HepG2 (cell line): ENCODE results near the gene L3MBTL3.

ENCODE experiments used
- CBX2 ChIP-seq, 2 experiments: fragments of 200-600 bp in 1 of 2; sonication (generic); formaldehyde crosslinking in 1 of 2; IDR thresholded peaks; 2 replicates each; pipeline versions ENCODE4 v1.7.0 to v1.8.1; 2018 to 2022; ENCODE audit warnings: low read depth in 2 of 2, low read length in 1 of 2, mild to moderate bottlenecking in 1 of 2, missing genetic modification reagents in 1 of 2
- CREM ChIP-seq, 2 experiments: sonication (generic) in 1 of 2; formaldehyde crosslinking in 1 of 2; IDR thresholded peaks; 2 replicates each; pipeline versions ENCODE4 v1.4.0 to v1.6.1; 2016 to 2020; ENCODE audit warnings: antibody characterized with exemption in 1 of 2, mild to moderate bottlenecking in 1 of 2, missing genetic modification reagents in 1 of 2
- JUN ChIP-seq: sonication (generic); formaldehyde crosslinking; IDR thresholded peaks from 2 replicates; pipeline ENCODE4 v1.4.0; 2020; ENCODE audit warnings: mild to moderate bottlenecking, missing genetic modification reagents
- MNT ChIP-seq: fragments of 450-650 bp; IDR thresholded peaks from 2 replicates; pipeline ENCODE4 v1.6.1; 2016
- POLR2G ChIP-seq: fragments of 200-400 bp; formaldehyde crosslinking; IDR thresholded peaks from 2 replicates; pipeline ENCODE4 v1.6.1; 2018; ENCODE audit warnings: mild to moderate bottlenecking, low read depth, low read length, moderate library complexity
- ZBTB1 ChIP-seq: sonication (generic); formaldehyde crosslinking; IDR thresholded peaks from 2 replicates; pipeline ENCODE4 v1.4.0; 2020; ENCODE audit warnings: missing genetic modification reagents, borderline replicate concordance
- ZNF253 ChIP-seq: sonication (generic); formaldehyde crosslinking; IDR thresholded peaks from 2 replicates; pipeline ENCODE4 v1.8.0; 2022; ENCODE audit warnings: mild to moderate bottlenecking, missing genetic modification reagents, borderline replicate concordance
- ZNF430 ChIP-seq: sonication (generic); formaldehyde crosslinking; IDR thresholded peaks from 2 replicates; pipeline ENCODE4 v1.9.0; 2021; ENCODE audit warnings: mild to moderate bottlenecking, missing genetic modification reagents
- ZNF790 ChIP-seq: sonication (generic); formaldehyde crosslinking; IDR thresholded peaks from 2 replicates; pipeline ENCODE4 v1.8.0; 2022; ENCODE audit warnings: missing genetic modification reagents, mild to moderate bottlenecking, borderline replicate concordance
- TF ChIP-seq, protein P1 (sequence below): sonication (generic); formaldehyde crosslinking; IDR thresholded peaks from 2 replicates; pipeline ENCODE4 v1.5.0; 2020; ENCODE audit warnings: mild to moderate bottlenecking, missing genetic modification reagents, moderate library complexity

DNA sequence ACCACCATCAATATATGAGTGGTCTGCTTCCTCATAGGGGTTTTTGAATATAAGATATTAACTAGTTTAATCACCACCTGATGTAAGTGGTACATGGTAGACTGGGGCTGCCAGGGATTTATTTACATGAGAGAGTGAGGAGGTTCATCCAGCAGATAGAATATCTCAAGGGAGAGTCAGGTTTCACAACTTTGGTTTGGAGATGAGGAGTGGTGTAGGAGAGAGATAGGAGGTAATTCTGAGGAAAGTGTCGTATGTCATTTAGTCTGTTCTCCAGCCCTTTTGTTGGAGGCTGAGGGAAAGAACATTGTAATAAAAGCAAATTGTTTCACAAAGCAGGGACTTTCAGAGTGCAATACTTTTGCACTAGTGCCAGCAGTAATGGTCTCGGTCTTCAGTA is 16.8 kb downstream of the L3MBTL3 start:
- TF ChIP-seq, protein P1, sequence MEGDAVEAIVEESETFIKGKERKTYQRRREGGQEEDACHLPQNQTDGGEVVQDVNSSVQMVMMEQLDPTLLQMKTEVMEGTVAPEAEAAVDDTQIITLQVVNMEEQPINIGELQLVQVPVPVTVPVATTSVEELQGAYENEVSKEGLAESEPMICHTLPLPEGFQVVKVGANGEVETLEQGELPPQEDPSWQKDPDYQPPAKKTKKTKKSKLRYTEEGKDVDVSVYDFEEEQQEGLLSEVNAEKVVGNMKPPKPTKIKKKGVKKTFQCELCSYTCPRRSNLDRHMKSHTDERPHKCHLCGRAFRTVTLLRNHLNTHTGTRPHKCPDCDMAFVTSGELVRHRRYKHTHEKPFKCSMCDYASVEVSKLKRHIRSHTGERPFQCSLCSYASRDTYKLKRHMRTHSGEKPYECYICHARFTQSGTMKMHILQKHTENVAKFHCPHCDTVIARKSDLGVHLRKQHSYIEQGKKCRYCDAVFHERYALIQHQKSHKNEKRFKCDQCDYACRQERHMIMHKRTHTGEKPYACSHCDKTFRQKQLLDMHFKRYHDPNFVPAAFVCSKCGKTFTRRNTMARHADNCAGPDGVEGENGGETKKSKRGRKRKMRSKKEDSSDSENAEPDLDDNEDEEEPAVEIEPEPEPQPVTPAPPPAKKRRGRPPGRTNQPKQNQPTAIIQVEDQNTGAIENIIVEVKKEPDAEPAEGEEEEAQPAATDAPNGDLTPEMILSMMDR (CRISPR knock-in tag) = no peak
- no peak for TF ChIP-seq MNT
- no peak for TF ChIP-seq ZBTB1 (CRISPR knock-in tag)
- no peak for TF ChIP-seq ZNF790
- no peak for TF ChIP-seq CBX2 (IDR thresholded peaks at IDR 0.05; ENCODE audit: low read depth, low read length)
- no peak for TF ChIP-seq CBX2 (CRISPR knock-in tag; IDR thresholded peaks at IDR 0.05; ENCODE audit: low read depth)
- no peak for TF ChIP-seq JUN (CRISPR knock-in tag)
- no peak for TF ChIP-seq CREM (IDR thresholded peaks at IDR 0.05)
- no peak for TF ChIP-seq CREM (CRISPR knock-in tag; IDR thresholded peaks at IDR 0.05)
- no peak for TF ChIP-seq ZNF253 (CRISPR knock-in tag)
- TF ChIP-seq ZNF430 (CRISPR knock-in tag) = no peak
- no peak for TF ChIP-seq POLR2G
